ENCODE results near the gene PLA2G12A.

PLA2G12A gene

DNA sequence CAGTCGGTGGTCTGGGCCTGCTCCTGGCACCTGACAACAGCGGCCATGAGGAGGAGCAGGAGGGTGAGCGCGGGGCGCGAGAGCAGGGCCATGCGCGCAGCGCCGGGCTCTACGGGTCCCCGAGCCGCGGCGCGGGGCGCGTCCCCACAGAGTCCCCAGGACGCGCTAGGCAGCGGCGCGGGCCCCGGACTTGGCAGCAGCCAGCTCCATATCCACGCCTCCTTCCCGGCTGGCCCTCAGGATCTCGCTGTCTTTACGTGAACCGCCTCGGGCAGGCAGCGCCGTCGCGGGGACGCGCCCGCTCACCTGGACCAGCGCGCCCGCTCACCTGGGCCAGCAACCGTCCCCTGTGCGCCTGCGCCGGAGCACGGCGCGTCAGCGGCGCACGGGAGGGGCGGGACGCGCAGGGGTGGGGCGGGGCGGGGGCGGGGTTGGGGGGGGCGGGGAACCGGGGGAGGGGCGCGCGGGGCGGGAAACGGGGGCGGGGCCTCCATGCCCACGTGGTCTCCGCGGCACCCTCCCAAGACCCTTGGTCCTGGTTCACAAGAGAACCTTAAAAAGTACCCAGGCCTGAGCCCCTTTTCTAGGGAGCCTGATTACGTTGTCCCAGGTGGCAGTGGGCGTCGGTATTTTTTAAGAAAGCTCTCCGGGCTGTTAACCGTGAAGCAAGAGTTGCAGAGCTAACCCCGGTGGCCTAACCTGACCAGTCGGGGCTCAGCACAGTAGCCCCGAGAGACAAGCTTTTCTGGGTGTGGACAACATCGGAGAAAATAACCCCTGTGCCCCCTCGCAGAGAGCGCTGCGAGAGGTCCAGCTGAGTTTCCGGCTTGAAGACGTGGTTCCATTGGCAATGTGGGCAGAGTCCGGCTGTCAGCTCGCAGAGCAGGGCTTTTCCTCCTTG, at the start of gene PLA2G12A:
TSS of gene PLA2G12A (minus strand) at position 353 of the 901 bp plus-strand sequence. CDS start at position 92, 261 bp downstream.
- peak; percentile 70 for DNase-seq

DNA sequence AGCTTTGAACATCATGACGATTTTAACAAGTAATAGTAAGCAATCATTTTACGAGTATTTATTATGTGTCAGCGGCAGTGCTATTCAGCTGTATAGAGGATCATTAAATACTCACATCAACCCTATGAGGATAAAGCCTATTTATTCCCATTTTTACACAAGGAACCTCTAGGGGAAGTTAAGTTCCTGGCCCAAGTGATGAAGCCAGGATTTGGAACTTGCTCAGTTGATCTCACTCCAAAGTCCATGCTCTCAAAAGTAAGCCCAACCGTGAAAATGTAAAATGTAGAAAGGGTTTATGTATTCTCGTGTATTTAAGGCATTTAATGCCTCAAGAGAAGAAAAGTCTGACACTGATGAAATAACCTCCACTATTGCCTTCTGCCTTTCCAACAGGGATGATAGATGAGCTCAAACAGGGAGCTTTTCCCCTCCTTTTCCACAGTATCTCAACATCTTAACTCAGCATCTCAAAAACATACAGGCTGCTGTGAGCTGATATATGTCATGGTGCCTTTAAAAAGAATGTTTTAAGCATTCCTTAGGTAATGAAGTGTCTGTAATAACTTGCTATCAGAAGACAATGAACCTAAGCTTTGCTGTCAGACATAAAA, 35.0 kb upstream of the PLA2G12A start:
- DNase-seq = no peak

DNA sequence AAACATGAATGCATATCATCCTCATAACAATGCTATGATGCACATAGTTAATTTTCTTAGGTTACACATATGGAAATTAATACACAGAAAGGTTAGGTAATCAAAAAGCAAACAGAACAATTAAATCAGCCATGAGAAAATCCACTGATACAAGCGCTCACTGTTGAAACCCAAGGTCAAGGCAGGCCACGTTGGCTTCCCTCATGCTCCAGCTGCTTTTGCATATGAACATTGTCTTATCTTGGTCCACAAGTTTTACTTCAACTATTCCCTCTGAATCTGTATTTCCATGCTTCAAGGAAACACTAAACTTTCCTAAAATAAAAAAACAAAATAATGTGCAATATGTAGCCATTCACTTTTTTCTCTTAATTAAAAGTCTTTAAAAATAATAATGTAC, 34.5 kb upstream of the PLA2G12A start:
- no peak for DNase-seq

DNA sequence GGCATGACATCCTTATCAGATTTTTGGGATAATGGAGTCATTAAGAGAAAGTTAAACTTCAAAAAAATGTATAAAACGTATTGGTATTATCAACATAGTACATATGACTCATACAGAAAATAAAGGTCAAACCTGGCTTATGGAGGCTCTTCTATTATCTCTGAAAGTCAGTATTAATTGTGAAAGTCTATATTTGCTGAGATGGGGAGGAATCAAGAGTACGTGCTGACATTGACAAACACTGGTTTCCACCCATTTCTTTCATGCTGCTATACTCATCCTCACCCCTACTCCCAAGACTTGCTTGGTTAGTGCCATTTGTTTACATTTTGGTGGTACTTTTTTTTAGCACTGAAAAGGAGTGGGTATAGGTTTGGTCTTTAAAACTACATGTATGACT, 30.8 kb upstream of the PLA2G12A start:
- DNase-seq = no peak

DNA sequence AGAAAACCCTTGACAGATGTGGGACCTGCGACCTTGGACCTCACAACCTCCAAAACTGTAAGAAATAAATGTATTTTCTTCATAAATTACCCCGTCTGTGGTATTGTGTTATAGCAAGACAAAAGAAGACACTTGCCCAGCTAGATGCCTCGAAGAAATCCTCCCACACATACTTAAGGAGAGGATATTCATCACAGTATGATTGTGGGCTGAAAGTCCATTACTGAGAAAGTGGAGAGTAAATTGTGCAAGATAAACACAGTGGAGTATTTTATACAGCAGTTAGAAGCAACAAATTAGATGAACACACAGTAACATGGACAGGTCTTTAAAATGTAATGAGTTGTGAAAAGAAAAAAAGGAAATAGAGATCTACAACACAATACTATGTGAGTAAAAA, 25.8 kb upstream of the PLA2G12A start:
- DNase-seq = no peak

DNA sequence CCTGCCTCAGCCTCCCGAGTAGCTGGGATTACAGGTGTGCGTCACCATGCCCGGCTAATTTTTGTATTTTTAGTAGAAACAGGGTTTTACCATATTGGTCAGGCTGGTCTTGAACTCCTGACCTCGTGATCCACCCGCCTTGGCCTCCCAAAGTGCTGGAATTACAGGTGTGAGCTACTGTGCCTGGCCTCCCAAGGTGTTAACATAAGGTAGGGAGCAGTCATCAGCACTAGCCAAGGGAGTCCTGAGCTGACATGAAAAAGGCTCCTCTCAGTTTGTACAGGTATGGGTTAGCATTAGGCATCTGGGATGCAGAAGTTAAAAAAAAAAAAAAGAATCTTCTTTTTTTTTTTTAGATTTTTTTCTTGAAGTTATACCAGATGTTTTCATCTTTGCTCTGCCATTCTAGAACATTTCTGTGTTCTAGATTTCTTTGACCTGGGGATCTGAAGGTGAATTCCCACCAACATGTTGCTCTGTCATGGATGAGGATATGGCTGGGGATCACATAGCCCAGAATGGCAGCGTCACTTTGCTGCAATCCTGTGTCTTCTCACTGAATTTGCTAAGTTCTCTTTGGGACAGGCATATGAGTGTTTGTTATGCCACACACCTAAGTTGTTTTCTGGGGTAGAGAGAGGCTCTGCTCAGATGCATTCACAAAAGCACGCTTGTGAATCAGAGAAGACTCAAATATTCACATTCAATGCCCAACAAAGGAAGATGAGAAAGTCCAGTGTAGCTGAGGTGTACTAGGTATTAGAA, 24.4 kb upstream of the PLA2G12A start:
- no peak for DNase-seq

DNA sequence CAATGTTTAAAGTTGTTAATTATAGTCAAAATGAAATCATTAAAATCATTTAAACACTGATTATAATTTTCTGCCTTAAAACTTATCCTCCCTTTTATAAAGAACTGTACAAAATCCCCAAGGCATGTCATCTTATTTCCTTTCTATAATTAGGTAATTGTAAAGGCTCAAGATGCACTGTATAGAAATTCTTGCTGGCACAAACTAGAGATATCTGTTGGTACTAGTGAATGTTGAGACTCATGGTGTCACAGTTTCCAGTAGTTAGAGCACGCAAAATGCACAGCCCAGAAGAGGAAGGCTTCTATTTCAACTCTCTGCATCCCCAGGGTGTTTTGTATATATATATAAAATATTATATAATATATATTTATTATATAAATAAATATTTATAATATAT, 22.7 kb upstream of the PLA2G12A start:
- DNase-seq = no peak

DNA sequence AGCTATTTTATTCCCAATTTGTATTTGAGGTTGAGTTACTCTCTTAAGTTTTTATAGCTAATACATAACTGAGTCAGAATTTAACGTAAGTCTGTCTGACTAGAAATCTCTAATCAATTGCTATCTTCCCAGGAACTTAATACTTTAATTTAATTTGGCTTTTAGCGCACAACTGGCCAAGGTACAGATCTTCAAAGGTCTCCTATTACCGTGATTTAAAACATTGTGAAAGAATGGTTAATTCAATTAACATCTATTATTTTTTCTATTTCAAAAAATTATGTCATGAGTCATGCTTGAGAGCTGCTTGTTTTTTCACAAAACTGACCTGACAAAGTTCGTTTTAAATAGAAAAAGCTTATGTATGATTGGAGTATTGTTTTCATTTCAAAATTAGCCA, 22.0 kb upstream of the PLA2G12A start:
- DNase-seq = no peak

DNA sequence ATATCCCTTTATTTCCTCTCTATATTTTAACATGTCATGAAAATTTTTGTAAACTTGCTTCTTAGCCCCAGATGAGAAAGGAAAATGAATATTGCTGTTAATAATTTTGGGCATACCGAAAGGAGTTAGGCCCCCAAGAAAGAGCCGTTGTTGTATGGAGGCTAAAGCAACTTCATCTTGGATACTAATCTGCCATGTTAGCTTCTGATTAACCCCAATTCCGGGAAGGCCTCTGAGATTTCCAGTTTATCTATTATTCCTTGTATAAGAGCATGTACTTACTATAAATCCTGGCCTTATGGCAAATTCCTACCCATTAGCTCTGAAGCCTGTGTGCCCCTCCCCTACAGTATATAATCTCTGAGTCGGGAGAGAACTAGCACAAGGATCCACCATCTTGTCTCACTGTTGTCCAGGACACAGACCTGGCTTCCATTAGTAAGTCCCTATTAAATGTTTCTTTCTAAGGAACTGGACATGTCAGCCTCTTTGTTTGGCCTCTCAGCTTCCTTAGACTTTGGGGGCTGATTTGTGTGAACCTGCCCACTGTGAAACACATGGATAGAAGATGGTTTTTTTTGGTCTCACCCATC, 20.9 kb upstream of the PLA2G12A start:
- DNase-seq = no peak

DNA sequence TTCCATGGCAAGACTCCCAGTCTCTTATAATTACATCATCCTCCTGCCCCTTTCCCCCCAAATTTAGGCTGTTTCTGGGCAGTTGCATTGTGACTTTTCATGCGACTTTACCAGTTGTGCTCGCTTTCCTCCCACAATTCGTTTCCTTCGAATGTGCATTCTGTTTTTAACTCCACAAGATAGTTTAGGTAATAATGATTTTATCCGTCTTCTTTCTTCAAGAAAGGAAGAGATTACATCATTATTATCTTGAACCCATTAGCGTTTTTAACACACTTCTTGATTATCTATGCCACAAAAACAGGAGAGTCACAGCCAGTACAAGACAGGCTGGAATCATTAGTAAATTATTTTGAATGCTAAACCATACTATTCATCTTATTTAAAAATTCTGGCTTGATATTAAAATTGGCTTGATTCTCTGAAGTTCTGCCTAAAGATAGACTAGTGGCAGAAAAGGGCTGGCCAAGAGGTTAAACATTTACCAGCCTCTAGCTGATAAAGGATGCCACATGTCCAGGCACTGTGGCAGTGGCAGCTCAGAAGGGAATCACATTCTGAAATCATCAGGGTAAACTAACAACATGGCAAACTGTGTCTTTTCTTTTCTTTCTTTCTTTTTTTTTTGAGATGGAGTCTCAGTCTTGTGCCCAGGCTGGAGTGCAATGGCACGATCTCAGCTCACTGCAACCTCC, 19.7 kb upstream of the PLA2G12A start:
- DNase-seq = no peak

DNA sequence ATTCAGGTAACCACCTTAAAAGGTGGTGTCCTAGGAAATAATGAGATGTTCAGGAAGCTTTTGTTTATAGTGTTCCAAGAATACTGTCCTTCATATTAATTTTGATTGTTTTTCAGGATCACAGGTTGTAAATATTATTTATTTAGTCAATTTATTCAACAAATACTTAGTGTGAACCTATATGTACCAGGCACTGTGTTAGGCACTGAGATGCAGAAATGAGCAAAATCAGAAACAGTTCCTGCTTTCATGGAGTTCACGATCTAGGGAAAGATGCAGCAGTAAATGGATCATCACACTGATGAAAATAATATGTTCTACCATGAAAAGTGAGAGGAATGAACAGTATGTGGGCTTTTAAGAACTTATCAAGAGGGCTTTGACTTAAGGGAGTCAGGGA, 18.2 kb upstream of the PLA2G12A start:
- DNase-seq = no peak

DNA sequence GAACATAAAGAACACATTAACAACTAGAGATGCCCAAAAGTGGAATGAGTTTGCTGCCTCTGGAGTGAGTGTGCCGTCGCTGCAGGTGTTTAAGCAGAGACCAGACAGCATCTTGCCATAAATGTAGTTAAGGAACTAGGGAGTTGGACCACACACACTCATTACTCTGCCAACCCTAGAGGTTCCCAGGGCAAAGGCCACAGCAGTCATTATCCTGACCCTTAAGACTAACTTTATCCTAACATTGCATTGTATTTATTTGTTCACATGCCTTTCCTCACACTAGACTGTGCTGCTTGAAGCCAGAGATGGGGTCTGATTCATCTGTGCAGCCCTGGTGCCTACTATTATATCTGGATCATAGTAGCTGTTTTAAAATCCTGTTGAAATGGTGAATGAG, 16.9 kb upstream of the PLA2G12A start:
- no peak for DNase-seq

DNA sequence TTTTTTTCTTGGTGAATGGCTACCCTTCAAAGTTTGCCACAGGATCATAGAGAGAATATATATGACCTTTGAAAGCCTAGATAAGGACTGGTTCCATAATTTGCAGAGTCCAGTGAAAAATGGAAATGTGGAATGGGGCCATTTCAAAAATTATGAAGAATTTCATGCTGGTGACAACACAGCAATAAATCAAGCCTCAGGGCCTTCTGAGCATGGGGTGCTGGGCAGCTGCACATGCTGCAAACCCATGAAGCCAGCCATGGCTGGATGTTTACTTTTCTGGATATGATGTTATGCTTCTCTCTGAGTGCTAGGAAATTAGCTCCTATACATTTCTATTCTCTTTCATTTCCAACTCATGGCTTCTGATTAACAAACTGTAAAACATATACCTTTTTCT, 16.0 kb upstream of the PLA2G12A start:
- no peak for DNase-seq

DNA sequence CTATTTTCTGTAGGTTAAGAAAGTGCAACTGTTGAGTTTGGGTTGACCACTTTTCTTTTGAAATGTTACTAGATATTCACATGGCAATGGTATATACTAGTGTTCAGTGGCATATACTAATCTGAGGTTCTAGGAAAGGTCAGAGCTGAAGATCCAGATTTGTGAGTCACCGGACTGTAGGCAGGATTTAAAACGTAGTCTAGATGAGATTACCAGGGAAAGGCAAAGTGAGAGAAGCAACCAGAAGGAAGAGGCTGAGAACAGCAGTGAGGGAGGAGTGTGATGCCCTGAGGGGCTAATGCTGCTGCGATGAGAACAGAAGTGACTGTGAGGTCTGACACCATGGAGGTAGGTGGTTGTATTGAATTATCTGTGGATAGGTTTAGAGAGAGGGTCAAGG, 9.7 kb upstream of the PLA2G12A start:
- no peak for DNase-seq

DNA sequence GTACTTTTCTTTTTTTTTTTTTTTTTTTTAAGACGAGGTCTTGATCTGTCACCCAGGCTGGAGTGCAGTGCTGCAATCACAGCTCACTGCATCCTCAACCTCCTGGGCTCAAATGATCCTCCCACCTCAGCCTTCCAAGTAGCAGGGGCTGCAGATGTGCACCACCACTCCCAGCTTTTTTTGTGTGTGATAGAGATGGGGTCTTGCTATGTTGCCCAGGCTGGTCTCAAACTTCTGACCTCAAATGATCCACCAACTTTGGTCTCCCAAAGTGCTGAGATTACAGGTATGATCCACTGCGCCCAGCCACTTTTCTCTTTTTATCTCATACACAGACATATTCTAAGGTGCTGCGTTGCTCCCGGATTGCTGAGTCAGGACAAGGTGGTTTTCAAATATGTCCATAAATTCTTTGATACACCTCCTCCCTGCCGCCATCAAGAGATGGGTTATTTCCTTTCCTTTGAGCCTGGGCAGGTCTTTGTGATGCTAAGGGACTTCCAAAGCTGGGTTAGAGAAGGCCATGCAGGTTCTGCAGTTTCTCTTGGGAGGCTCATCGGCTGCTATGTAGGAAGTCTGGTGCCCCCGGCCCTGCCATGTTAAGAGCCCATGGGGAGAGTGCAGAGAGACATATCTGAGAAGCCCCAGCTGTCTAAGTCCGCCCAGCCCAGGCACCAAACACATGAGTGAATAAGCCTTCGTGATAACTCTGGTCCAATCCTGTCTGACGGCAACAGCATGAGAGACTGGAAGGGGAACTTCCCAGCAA, 8.4 kb upstream of the PLA2G12A start:
- no peak for DNase-seq

DNA sequence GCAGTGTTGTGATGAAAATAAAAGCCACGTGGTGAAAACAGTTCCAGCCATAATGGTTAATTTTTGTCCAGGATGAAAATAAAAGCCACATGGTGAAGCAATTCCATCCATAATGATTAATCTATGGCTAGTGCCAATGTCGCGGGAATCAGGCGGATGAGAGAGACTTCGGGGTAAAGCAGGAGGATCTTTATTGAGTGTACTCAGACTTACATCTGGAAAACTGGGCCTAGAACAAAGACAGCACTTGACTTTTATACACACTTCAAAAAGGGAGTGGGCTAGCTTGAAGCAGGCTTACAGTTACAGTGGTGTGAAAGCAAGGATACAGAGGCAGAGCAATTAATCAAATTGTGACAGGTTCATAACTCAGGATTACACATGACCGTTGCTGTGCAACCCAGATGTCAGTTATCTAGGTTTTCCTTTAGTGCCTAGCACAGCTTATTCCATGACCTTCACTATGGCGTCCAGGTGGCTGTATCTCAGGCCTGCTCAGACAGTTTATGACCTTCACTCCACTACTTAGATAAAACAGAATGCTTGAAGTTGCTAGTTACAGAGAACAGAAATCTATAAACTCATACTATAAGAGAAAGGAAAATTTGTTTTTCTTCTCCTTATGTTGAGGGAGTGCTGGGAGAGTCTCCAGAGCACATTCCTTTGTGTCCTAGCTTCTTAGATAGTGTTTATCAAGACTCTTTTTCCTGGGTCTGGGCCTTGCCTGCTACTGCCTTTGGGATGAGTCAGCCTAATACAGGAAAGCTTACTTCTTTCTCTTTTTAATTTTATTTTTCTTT, 5.9 kb upstream of the PLA2G12A start:
- DNase-seq = peak; percentile 2

DNA sequence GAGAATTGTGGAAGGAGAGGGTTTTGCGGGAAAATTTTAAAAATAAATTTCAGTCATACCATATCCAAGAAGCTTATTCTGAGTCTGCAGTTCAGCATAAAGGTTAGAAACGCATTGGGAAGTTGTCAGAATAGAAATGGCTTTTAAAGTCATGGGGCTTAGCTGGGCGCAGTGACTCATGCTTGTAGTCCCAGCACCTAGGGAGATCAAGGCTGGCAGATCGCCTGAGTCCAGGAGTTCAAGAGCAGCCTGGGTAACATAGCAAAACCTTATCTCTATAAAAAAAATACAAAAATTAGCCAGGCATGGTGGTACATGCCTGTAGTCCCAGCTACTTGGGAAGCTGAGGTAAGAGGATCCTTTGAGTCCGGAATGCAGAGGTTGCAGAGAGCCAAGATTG, 3.9 kb upstream of the PLA2G12A start:
- no peak for DNase-seq

DNA sequence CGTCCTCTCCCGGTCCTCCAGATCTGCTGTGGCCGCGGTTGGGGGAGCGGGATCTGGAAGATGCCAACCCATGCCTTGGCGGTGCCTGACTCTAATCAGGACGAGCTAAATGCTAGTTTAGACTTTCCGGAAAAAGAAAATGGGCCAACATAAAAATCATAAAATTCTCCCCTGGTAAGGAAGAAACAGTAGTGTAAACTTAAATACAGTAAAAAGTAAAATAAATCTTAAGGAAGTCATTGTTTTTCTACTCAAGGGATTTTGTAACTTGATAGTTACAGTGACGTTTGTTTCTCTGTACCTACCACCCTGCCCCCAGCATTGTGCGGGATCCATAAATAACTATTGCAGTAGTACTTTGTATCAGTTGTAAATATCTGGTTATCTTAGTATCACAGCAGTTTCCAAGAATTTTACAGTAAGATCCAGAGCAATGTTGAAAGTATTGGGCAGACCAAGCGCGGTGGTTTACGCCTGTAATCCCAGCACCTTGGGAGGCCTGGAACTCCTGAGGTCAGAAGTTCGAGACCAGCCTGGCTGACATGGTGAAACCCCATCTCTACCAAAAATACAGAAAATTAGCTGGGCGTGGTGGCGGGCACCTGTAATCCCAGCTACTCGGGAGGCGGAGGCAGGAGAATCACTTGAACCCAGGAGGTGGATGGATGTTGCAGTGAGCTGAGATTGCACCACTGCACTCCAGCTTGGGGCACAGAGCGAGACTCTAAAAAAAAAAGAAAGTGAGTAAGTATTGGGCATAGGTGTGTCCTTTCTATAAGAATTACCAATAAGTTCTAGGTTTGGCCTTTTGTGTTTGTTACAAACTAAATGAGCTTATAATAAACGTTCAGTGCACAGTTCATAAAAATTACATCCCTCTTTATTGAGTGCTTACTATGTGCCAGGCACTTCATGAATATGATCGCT, 1.0 kb upstream of the PLA2G12A start:
- no peak for DNase-seq

DNA sequence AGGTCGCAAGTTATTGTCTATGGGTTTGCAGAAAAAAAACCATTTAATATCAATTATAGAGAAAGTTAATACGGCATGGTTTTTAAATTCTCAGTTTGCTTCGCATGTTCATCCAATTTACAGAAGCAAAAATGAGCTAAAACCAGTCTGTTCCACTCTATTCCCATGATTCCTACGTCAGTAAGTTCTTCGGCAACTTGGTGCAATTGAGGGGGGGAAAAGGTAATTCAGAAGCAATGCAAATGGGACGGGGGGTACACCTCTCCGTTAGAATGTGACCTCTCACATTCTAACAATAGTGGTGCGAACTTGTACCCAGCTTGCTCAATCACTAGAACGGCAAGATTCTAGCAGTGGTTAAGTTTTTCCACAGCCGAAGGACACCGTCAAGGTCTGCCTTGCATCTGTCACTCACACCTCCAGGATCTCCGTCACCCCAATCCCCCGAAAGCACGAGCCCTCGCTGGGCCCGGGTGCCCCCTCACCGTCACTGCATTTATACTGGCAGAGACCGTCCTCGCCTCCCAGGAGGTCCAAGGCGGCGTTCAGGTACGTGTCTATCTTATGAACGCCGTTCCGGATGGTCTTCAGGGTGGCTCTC, 653 bp downstream of the PLA2G12A start:
- DNase-seq = no peak
